Retinal pigment epithelial cell (primary cell): Measurements from ENCODE around the gene PAGE2B.

Experiments used
- DNase-seq: peaks from one replicate; pipeline ENCODE4 v3.0.0-alpha.2; 2010; ENCODE audit warnings: low read depth
- H3K4me3 ChIP-seq: 2 replicates; pipeline ENCODE4 v1.5.1; 2011; ENCODE audit warnings: mild to moderate bottlenecking, low read length, control low read depth, moderate library complexity
- CTCF ChIP-seq: conservative IDR thresholded peaks from 2 replicates; pipeline ENCODE4 v1.5.1; 2011; ENCODE audit warnings: low read depth, low read length, control low read depth, inconsistent platforms

PAGE2B gene

DNA sequence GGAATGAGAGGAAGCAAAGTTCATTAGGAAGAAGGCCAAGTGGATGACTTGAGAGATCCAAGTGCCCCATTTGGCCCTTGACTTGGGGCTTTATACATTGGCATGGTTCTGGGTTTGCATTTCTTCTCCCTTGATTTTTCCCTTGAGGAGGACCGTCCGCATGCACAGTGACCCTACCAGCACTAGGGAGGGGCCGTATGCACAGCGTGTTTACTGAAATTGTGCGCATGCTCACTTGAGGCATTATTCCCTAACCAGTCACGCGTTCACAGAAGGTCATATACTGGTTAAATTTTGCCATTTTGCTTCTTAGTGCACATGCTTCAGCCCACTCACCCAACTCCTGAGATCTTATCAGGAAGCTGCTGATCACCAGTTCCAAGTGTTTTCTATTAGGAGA lies 49.1 kb downstream of the PAGE2B start:
- no peak for DNase-seq
- no peak for TF ChIP-seq CTCF
- no peak overlapping the region for H3K4me3 ChIP-seq

GRCh38 chrX:55127692-55128091 lies 52.9 kb downstream of the PAGE2B start:
- H3K4me3 ChIP-seq, result no peak overlapping the region
- DNase-seq, result no peak

More at GRCh38 chrX:55127692-55128091, 52.9 kb downstream of the PAGE2B start:
- TF ChIP-seq CTCF, result no peak
